Skeletal muscle cell (primary cell): ENCODE results near the gene RXFP4.
"Not testable (repeated sequence)": the region's sequence is repeated elsewhere in the genome, so short reads cannot be mapped to it uniquely, and the experiment has no call there.

Experiments used
- DNase-seq: peaks from one replicate; pipeline ENCODE4 v3.0.0-alpha.2; 2010; ENCODE audit warnings: low read depth
- H3K4me3 ChIP-seq: 2 replicates; pipeline ENCODE4 v1.5.1; 2011; ENCODE audit warnings: low read depth, mild to moderate bottlenecking, control low read depth, low read length, moderate library complexity

RXFP4 gene

DNA sequence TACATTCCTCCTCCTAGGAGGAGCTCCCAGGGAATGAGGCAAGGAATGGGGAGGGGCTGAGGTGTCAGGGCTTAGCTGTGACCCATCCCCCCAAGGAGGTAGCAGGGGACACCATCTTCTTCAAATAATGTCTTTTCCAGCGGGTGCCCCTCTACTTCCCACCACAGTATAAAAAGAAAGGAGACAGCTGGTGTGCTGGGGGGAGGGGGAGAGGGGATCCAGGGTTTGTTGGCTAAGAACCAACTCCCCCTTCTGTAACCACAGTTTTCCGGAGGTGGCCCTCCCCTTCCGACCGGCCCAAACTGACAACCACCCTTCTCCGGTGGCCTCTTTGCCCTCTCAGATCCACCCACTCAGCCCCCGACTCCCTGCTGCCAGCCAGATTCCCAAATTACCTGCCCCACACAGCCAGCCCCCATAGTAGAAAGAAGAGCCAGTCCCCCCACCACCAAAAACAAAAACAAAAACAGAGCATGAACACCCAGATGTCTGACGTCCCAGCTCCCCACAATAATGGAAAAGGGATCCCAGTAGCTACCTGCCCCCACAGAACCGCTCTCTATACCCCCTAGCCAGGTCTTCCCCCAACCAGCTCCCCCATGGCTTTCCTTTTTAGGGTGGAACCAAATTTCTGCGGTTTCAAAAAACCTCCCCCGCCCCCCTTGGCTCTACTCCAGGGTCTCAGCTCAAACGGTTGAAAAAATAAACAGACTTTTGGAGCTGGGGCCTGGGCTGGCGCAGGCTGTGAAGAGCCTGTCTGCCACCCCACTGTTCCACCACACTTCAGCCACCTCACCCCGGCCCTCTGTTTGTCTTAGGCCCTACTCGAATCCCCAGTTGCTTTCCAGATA, 34.8 kb downstream of the RXFP4 start:
- H3K4me3 ChIP-seq: peak overlapping the region; percentile 69
- no peak for DNase-seq

DNA sequence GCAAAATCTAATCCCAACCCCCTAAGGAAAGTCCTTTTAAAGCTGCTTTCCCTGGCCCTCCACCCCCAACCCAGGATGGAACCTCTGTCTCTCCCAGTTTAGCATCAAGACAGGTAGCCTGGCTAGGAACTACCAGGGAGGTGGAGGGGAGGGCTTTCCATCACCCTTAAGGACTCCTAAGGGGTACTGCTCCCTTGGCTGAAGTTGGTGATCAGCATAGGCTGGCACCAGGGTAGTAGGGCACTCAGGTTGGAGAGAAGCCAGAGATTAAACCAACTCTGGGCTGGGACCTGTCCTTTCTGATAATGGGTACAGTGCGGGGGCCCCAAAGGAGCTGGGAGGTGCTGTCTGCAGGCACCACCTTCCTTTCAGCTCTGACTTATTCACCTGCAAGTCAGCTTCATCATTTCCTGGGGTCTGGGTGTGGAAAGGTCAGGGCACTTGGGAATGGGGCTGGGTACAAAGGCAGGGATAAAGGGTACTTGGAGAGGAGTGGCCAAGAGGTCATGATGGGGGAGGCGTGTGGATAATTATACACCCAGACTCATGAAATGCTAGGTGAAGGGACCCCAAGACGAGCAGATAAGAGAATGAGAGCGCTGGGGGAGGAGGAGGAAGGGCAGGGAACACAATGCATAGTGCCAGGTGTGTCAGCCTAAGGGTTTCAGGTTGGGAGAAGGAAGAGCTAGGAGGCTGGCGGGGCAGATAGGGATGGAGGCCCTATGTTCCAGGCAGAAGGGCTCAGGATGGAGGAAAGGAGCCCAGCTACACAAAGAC, 35.7 kb downstream of the RXFP4 start:
- no peak for DNase-seq
- peak overlapping the region; percentile 69 for H3K4me3 ChIP-seq

DNA sequence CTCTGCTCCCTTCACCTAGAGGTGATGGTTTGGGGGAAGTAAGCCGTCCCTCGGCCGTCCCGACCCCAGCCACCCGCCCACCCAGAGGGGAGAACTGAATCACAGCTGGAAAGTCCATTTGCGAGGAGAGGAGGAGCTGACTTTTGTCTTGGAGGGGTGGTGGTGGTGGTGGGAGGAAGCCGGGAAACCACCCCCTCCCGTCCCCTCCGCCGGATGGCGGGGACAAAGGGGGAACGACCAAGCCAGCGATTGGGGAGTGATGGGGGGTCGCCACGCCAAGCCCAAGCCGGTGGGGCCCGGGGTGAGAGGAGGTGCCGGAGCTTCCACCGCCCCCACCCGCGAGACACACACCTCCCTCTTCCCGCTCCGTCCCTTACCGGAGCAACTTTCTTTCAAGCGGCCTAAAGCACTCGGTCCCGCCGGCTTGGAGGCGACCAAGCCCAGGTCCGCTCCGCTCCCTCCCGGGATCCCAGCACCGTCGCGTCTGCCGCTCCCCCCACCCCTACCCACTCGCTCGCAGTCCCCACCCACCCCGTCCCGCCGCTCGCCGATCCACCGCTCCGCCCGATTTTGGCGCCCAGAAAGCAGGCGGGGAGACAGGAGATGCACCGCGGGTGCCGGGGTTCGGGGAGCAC, 36.4 kb downstream of the RXFP4 start:
- DNase-seq: no peak
- peak overlapping the region; percentile 69 for H3K4me3 ChIP-seq

DNA sequence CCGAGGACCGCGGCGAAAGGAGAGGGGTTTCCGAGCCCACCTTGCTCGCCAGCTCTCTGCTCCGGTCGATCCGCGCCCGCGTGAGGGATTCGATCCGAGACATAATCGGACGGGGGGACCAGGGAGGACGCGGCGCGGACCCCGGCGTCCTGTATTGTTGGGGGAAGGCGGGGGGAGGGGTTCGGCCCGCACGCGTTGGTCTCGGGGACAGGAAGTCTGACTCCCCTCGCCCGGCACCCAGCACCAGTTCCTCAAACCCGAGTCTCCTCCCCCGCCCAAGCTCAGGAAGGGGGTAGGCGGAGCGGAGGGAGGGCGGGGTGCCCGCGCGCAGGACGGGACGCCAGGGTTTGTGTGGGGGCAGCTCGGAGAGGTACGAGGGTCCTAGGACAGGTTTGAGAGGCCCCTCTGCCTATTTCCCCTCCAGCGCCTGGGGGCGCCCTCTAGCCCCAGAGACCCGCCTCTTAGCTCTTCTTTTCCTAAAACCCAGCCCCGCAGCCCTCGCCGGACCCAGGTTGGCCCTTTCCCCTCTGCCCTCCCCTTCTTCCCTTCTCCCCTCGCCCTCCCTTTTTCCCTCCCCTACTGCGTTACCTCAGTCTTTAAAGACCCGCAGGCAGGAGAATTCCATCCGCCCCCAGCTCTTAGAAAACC, 37.0 kb downstream of the RXFP4 start, which contains the start of gene ARHGEF2:
ARHGEF2 (minus strand) TSS at position 223 of the 648 bp plus-strand sequence; CDS start at position 103, 120 bp downstream.
- DNase-seq: no peak
- H3K4me3 ChIP-seq: peak within 1 kb of the TSS; percentile 69

DNA sequence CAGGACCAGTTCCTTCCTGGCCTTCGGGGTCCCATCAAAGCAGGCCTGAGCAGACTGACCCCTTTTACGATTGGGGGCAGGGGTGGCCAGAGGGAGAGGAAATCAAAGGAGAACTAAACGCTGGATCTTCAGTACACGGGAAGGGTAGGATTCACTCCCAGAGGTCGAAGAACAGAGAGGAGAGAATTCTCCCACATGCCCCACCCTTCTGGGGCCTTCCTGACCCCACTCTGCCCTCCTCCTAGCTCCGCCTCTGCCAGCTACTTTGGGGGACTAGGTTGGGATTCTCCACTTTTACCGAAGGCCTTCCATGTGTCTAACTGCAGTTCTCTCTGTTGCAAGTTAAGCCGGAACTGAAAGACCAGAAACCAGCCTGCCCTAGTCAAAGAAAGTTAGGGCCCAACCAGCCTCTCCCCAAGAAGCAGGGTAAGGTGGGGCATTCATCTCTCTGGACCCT, 37.6 kb downstream of the RXFP4 start:
- H3K4me3 ChIP-seq: peak overlapping the region; percentile 69
- no peak for DNase-seq

DNA sequence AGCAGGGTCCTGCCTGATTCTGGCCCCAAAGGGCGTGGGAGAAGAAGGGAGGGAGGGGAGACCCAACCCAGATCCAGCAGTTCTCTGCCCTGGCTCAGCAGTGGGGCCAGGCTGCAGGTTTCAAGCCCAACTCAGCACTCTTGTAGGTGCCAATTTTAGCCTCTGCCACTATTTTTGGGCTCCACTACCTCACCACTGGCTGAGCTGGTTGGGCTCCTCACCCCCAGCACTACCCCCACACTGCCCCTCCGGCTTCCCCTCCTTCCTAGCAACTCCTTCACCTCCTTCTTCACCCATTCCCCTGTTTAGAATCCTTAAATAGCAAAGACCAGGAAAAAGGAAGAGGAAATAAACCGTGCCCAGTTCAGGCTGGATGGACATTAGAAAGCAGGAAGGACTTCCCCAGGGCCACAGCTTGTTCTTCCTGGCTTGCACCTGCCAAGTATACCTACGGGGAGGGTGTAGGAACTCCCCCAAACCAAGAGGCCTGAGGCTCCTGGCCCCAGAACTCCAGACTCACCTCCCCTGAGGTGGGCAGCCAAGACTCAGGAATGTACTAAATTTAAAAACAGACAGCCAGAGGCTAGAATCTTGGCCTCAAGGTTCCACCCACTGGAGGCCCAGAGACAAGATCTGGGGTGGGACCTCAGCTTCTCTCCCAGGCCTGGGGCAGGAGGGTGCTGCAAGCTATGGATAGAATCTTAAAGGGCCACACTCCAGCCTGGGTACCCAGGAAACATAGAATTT, 38.3 kb downstream of the RXFP4 start:
- DNase-seq: no peak
- H3K4me3 ChIP-seq: peak overlapping the region; percentile 69

DNA sequence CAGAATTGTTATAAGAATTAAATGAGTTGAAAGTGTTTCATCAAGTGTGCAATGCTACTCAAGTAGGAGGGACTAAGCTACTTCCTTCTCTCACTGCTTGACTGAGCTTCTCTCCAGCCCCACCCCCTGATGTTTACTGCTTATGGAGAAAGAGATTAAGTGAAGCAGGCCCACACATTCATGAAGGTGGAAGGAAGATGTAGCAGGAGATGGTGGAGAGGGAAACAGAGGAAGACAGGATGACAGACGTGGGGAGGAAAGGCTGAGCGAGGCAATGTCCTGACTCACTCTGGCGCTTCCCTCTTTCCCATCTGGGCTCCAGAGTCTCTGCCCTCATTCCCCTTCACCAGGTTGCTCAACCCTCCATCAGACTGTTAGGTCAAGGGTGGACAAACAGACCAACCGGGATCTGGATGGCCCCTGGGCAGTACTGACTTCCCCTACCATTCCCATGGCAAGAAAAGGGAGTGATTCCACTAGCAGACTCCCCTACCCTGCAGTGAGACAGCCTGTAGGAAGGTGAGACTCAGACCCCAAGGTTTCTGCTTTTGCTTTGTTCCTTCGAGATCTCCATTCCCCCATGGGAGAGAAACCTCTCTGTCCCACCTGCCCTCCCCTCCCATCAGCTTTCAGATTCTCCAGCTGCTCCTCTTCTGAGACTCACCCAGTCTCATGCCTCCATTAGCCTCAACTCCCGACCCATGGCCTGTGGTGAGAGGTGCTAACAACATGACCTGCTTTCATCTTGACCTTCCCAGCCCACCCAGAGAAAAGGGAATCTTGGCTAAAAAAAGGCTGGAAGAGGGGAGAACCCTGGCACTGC, 40.0 kb downstream of the RXFP4 start:
- peak; percentile 58 for DNase-seq
- H3K4me3 ChIP-seq: peak overlapping the region; percentile 69

DNA sequence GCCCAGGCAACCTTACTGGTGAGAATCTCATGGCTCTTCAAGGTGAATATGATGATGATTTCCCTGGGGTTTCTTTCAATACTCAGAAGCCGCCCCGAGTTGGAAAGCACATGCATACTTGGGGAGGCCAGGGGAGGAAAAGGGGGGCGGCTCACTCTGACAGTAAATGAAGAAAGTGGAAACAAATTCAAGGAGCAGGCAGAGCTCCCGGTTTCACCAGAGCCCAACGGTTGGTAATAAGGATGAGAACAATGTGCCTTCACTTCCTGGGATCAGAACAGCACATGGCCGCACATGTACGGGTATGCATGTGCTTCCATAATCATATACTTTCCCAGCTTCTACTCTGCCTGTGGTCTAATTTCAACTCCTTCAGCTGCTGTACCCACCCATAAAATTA, 40.7 kb downstream of the RXFP4 start:
- peak overlapping the region; percentile 69 for H3K4me3 ChIP-seq
- no peak for DNase-seq

DNA sequence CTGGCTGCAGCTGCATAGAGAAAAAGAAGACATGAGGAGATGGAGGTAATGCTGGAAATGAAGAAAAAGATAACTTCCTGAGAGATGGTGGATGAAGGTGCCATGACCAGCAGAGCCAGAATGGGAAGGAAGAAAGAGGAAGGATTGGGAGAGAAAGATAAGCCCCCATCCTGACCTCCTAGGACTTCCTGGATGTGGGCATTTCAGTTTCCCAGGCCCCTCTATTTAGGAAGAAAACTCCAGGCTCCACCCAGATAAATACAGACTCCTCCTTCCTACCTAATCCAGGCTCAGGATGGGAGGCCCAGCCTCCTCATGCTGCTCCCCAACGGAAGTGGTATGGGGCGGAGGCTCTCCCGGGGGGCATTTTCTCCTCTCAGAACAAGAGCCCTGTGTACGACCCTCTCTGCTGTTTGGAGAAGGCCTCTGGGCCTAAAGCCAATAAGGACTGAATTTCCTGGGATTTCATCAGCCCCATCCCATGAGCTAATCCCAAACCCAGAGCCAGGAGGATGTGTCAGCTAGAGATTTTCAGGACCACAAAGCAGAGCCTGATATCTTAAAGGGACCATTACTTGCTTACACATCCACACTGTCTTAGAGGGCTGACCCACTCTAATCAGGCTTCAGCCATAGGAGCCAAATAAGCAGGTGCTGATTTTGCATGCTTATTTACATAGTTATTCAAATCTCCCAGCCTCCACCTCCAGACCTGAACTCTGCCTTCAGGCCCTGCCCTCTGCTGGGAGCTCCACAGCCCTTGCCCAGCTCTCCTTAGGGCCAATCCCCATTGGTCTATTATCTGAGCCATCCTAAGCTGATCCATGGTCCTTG, 42.0 kb downstream of the RXFP4 start:
- DNase-seq: peak; percentile 99
- peak overlapping the region; percentile 69 for H3K4me3 ChIP-seq

DNA sequence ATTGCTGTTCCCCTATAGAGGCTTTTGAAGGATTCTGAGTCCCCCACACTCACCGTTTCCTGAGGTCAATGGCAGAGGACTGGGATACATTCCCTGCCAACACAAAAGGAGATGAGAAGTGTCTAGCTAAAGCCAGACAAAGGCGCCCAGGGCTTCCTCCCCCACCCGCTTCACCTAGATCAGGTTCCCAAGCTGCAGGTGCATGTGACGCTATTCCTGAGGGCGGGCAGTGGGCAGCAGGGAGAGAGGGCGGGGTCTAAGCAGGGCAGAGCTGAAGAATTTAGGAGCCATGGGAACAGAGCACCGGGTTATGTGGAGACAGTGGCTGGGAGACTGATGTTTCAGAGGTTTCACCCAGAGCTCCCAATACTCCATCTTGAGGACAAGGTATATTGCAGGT, 42.9 kb downstream of the RXFP4 start:
- DNase-seq: no peak
- no peak overlapping the region for H3K4me3 ChIP-seq

DNA sequence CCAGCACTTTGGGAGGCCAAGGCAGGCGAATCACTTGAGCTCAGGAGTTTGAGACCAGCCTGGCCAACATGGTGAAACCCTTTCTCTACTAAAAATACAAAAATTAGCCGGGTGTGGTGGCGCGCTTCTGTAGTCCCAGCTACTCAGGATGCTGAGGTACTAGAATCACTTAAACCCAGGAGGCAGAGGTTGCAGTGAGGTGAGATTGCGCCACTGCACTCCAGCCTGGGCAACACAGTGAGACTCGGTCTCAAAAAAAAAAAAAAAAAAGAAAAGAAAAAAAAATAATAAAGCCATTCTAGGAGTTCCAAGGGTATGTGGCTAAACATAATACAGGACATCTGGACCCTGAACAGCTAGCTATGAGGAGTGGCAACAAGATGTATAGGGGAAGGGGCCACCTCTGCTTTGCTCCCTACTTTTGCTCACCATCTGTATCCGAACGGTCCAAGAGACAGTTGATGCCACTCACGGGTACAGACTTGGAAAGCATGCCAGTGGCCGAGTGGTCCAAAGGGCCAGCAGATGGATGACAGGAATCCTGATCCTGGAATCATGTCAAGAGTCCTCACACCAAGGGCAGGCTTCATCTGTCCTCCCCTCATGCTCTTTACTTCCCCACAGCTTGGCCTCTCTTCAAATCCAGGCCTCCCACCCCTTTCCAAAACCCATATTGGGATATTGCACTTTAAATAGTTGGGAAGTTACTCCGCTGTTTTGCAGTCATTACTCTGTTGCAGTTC, 43.6 kb downstream of the RXFP4 start:
- DNase-seq, H3K4me3 ChIP-seq: not testable (repeated sequence)

DNA sequence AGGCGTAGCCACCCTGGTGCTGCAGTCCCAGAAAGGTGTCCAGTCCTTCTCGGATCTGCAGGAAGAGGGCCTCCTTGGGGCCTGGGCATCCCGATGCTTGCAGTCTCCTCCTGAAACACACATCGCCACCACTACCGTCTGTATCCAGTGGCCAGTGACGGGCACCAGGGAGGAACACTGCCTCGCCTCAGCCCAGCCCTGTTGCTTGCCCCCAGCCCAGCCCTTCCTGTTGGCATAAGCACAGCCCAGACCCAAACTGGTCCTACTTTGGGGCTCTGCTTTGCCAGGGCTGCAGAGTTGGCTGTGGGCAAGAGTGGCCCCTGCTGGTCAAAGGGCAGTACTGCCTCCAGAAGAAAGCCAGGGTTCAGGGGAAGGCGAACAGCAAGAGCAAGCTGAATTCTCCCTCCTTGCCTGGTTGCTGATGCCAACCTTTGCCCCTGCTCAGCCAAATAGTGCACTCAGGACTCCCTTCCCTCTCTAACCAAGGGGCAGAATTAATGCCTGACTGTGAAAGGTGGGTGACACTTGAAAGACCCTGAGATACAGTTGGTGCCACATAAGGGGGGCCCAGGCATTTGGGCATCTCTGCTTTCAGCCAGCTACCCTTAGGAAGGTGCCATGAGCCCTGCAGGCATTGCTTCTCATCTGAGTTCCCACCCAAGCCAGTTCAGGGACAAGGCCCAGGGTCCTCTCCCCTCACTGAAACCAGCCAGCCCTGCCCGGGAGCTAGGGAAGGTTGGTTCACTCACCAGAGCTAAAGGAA, 48.0 kb downstream of the RXFP4 start:
- peak overlapping the region; percentile 29 for H3K4me3 ChIP-seq

DNA sequence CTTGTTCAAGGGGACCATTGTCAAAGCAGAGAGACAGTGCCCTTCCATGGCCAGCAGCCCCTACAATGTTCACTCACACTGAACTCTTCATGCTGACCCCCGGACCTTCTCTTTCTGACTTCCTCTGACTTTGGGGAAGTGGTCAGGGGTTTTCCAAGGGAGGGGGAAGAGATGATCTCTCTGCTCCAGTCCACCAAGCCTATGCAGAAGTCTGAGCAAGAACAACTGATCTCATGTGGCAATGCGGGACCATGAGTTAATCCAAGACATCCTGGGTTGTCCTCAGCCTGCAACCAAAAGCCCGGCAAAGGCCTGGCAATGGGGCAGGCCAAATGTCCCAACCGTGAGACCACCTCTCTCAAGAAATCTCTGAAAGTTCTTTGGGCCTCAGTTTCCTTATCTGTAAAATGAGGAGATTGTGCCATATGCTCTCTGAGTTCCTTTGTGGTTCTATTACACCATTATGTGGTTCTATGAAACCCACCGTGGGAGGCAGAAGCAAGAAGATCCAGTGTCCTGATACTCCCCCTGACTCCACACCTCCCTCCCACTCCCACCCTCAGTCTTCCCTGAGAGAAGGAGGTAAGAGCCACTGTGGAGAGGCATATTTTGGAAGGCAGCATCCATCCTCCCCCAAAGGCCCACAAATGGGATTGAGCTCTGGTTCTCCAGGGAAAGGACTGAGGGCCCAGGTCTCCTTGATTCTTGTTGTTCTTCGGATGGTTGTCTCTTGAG, 48.7 kb downstream of the RXFP4 start:
- H3K4me3 ChIP-seq: no peak overlapping the region
- DNase-seq: no peak

More for the DNA sequence above, 48.0 kb downstream of the RXFP4 start:
- DNase-seq: no peak
